Retina (tissue), 1 donor: ENCODE data around the gene POR.
"Not testable (repeated sequence)": the region's sequence is repeated elsewhere in the genome, so short reads cannot be mapped to it uniquely, and the experiment has no call there.

Experiments
- DNase-seq: peaks from one replicate; pipeline ENCODE4 v3.0.0-alpha.2; 2016

Gene POR

GRCh38 chr7:75993689-75994387 lies 78.9 kb downstream of the POR start:
- peak; percentile 87 for DNase-seq

- peak; percentile 93 for DNase-seq
Observed at GRCh38 chr7:75994388-75995051, 79.6 kb downstream of the POR start, which contains the start of gene TMEM120A. Gene TMEM120A, minus strand, starts transcription at chr7:75994595. Its CDS starts 25 bp downstream, at chr7:75994570.

- no peak for DNase-seq
Observed at GRCh38 chr7:75995052-75995471, 80.1 kb downstream of the POR start.

GRCh38 chr7:75995996-75996395 lies 81.0 kb downstream of the POR start:
- no peak for DNase-seq

GRCh38 chr7:75996476-75996875 lies 81.5 kb downstream of the POR start:
- DNase-seq, result no peak

GRCh38 chr7:75998038-75998437 lies 83.1 kb downstream of the POR start:
- DNase-seq, result no peak

- DNase-seq, result no peak
Observed at GRCh38 chr7:76000566-76000965, 85.6 kb downstream of the POR start.

- DNase-seq, result no peak
Observed at GRCh38 chr7:76002139-76002538, 87.2 kb downstream of the POR start.

- no peak for DNase-seq
Observed at GRCh38 chr7:76002822-76003221, 87.9 kb downstream of the POR start.

GRCh38 chr7:76003351-76003750 lies 88.4 kb downstream of the POR start:
- no peak for DNase-seq

GRCh38 chr7:76005004-76005403 lies 90.0 kb downstream of the POR start:
- not testable (repeated sequence) for DNase-seq

GRCh38 chr7:76008156-76008687 lies 93.3 kb downstream of the POR start:
- DNase-seq, result no peak

GRCh38 chr7:76009672-76010600 lies 95.0 kb downstream of the POR start:
- DNase-seq, result no peak

- no peak for DNase-seq
Observed at GRCh38 chr7:76011442-76011861, 96.5 kb downstream of the POR start.

- no peak for DNase-seq
Observed at GRCh38 chr7:76016191-76016947, 101.4 kb downstream of the POR start.

GRCh38 chr7:76018520-76018919 lies 103.6 kb downstream of the POR start:
- not testable (repeated sequence) for DNase-seq

- peak; percentile 79 for DNase-seq
Observed at GRCh38 chr7:76020031-76020714, 105.2 kb downstream of the POR start.

GRCh38 chr7:76022026-76022780 lies 107.2 kb downstream of the POR start:
- DNase-seq, result no peak

GRCh38 chr7:76023002-76023401 lies 108.0 kb downstream of the POR start:
- no peak for DNase-seq

- not testable (repeated sequence) for DNase-seq
Observed at GRCh38 chr7:76029682-76030081, 114.7 kb downstream of the POR start.

GRCh38 chr7:76031964-76032363 lies 117.0 kb downstream of the POR start:
- DNase-seq, result no peak
